ENCODE measurements around the gene COL4A4. TPM values are rescaled to one million over a fixed set of nuclear protein-coding genes. Genes with fewer than 3 reads are reported as not detected.
A peak's percentile ranks its signal among the peaks of the same experiment; 100 is the strongest.

COL4A4 gene
- total and polyA plus RNA-seq, 2 of the 4 experiments (the other 2 are of a cell fraction) = 0.02 TPM; not detected in 1

DNA sequence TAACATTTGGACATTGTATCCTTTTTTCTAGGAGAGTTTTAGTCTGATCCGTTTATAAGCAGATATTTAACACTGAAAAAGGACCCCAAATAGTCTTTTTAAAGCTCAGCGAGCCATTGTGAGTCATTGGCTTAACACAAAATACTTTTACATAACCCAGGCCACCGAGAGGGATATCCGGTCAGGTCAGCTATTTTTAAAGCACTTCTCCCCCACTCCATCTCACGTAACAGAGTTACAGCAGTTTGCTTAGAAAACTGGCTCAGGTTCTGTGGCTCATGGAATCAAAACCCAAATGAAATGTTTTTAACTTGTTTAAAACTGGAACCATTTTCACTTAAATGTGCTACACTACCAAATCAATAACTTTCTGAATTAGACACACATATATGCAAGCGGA is 24.3 kb upstream of the COL4A4 start:
- Histone ChIP-seq H4K8ac (ENCODE audit: low read depth in 2 of 2, low read length in 2 of 2) (no peak overlapping the region), H3K4me2 (ENCODE audit: low read depth, low read length) (no peak overlapping the region), H3K4ac (ENCODE audit: low read depth, low read length) (no peak overlapping the region), H4K91ac (ENCODE audit: insufficient read depth, low read depth, low read length) (no peak overlapping the region), H3K4me1 (ENCODE audit: control insufficient read depth, insufficient read depth, low read length) (no peaks in the 10 kb centered on the region), H3K79me1 (ENCODE audit: low read depth in 1 of 2, low read length in 2 of 2) (no peaks in the 10 kb centered on the region), H2AK9ac (replicated peaks; ENCODE audit: low read depth, low read length, poor library complexity) (no peak overlapping the region), H4K20me1 (ENCODE audit: insufficient read depth, low read length) (no peaks in the 10 kb centered on the region), H2AFZ (replicated peaks; ENCODE audit: low read length, poor library complexity) (no peak overlapping the region), H3K14ac (replicated peaks; ENCODE audit: low read depth, low read length) (no peak overlapping the region), H3K36me3 (ENCODE audit: control insufficient read depth, insufficient read depth, low read length) (no peaks in the 10 kb centered on the region), H2BK15ac (ENCODE audit: low read depth, low read length) (no peak overlapping the region), H3K9me3 (ENCODE audit: control insufficient read depth, insufficient read depth, low read length) (no peaks in the 10 kb centered on the region), H3K27ac (ENCODE audit: insufficient read depth, low read length) (no peak overlapping the region), H4K5ac (ENCODE audit: low read depth, low read length) (no peak overlapping the region), H3K9me1 (ENCODE audit: insufficient read depth, low read length) (no peaks in the 10 kb centered on the region), H3K9ac (ENCODE audit: low read depth, low read length) (no peak overlapping the region), H3K18ac (ENCODE audit: low read depth, low read length) (no peak overlapping the region), H2BK5ac (ENCODE audit: low read depth, low read length, poor library complexity, severe bottlenecking) (no peak overlapping the region), H2AK5ac (ENCODE audit: low read depth, low read length) (no peak overlapping the region), H3K4me3 (ENCODE audit: insufficient read depth, low read depth, low read length) (no peak overlapping the region), H3K23ac (ENCODE audit: low read depth, low read length) (no peak overlapping the region), H2BK20ac (ENCODE audit: low read depth, low read length) (no peak overlapping the region), H3K56ac (ENCODE audit: extremely low read depth, insufficient read depth, low read length) (no peak overlapping the region), H3K27me3 (ENCODE audit: control insufficient read depth, insufficient read depth, low read length) (no peaks in the 10 kb centered on the region), H2BK120ac (ENCODE audit: low read depth, low read length) (no peak overlapping the region)
- DNase-seq = peak; percentile 1
- intact Hi-C loops (cut with micrococcal nuclease) (no loop called here), in situ Hi-C loops (cut with MboI; ENCODE audit: low sequenced_read_pairs) (no loop called here), dilution Hi-C loops (cut with HindIII; ENCODE audit: low sequenced_read_pairs, unreplicated experiment) (no loop called here)
- no peak for ATAC-seq (ENCODE audit: low read depth)
- POLR2A ChIA-PET (ENCODE audit: unreplicated experiment) = no interaction called here
- TF ChIP-seq NFE2L2 (IDR thresholded peaks at IDR 0.05; ENCODE audit: low read depth, low read length) (no peak), RCOR1 (IDR thresholded peaks at IDR 0.05; ENCODE audit: insufficient replicate concordance, low read length) (no peak)
- CTCF ChIA-PET = interaction anchor here (1.1 kb wide), 1 partner anchor 50 kb away, joined by 3 read pairs; no protein-coding TSS in a partner anchor
- WGBS, 2 experiments (ENCODE audit: extremely low coverage in 2 of 2, insufficient read length in 1 of 2) = no CpG with 5 or more reads among the region's 6 CpGs
- no TSS peak for BruUV-seq (replicated peaks)
